Stomach (tissue), 4 donors: ENCODE measurements around the gene DOCK1.

Experiments used
- POLR2A ChIP-seq, 4 donors: fragments of 450-650 bp; IDR thresholded peaks; one replicate each; pipeline ENCODE4 v1.6.1; 2016; ENCODE audit warnings: antibody characterized with exemption in 4 of 4, control low read depth in 2 of 4, mild to moderate bottlenecking in 1 of 4, moderate library complexity in 1 of 4
- TF ChIP-seq, protein P1 (sequence below), 7 experiments: fragments of 450-650 bp in 4 of 7; fragments of 200-600 bp in 3 of 7; sonication (generic) in 3 of 7; IDR thresholded peaks; one replicate each; pipeline ENCODE4 v1.5.1; 2016 to 2019; ENCODE audit warnings: antibody characterized with exemption in 7 of 7, control low read depth in 2 of 7, mild to moderate bottlenecking in 1 of 7

DNA sequence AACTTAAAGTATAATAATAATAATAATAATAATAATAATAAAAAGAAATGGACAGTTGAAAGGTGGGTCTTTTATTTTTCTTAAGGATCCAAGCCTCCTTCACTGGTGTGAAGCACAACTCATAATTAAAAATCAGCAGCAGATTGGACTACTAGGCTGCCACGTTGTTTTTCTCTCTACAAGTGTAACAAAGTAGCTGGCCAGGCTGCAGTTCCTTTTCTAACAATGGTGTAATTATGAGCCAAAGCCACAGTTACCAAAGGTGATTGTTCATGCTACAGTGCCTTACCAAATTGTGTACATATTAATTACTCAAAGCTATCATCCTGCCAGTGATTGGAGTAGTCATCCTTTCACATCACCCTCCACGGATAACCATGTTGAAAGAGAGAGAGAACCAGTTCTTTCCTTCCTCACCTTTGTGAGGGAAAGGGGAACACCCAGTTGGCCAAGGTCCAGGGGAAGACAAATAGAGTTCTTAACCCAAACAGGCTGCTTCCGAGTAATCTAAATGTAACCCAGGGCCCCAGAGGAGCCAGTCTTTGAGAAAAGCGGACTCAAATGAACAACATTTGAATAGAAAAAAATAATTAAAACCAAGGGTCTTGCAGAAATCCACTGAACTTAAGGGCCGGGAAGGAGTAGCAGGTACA, 557.5 kb downstream of the DOCK1 start:
- TF ChIP-seq, protein P1, sequence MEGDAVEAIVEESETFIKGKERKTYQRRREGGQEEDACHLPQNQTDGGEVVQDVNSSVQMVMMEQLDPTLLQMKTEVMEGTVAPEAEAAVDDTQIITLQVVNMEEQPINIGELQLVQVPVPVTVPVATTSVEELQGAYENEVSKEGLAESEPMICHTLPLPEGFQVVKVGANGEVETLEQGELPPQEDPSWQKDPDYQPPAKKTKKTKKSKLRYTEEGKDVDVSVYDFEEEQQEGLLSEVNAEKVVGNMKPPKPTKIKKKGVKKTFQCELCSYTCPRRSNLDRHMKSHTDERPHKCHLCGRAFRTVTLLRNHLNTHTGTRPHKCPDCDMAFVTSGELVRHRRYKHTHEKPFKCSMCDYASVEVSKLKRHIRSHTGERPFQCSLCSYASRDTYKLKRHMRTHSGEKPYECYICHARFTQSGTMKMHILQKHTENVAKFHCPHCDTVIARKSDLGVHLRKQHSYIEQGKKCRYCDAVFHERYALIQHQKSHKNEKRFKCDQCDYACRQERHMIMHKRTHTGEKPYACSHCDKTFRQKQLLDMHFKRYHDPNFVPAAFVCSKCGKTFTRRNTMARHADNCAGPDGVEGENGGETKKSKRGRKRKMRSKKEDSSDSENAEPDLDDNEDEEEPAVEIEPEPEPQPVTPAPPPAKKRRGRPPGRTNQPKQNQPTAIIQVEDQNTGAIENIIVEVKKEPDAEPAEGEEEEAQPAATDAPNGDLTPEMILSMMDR (IDR thresholded peaks at IDR 0.05), result no peak
- no peak for TF ChIP-seq POLR2A (IDR thresholded peaks at IDR 0.05)
